ENCODE data around the gene MEX3D.

Gene MEX3D

DNA sequence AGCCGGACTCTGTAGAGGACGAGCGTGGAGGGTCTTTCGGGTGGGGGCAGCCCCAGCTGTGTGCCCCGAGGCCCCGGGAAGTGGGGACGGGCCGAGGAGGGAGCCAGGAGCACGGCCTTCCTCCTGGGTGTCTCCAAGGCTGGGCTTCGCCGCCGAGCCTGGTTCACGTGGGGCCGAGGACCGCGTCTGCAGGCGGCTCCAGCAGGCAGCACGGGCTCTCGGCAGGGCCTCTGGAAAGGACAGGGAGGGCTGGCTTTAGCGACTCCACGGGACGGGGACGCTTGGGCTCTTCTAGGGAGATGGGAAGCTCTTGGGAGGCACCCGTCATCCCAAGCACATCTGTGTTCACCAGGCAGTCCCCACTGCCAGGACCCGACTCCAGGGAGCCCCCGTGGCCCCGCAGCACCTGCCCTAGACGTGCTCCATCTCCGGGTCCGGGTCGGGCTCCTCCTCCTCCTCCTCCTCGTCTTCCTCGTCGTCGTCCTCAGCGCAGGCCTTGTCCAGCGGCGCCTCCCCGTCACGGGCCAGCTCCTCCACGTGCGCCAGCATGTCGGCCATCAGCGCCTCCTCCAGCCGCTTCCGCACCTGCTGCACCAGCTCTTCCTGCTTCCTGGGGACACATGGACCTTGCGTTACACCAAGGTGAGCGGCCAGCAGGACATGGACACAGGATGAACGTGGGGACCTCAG lies 9.9 kb upstream of the MEX3D start:
- Mint-ChIP-seq H3K36me3 (ENCODE audit: low read depth) (peaks cover 37% of the 10 kb centered on the region), H3K27me3 (ENCODE audit: low read depth, poor library complexity) (peaks cover 3% of the 10 kb centered on the region), H3K4me1 (peaks cover 6% of the 10 kb centered on the region), H3K4me3 (no peak overlapping the region), H3K27ac (peak overlapping the region; percentile 71), H3K9me3 (no peaks in the 10 kb centered on the region)
- no peak for DNase-seq
- TF ChIP-seq, protein P1, sequence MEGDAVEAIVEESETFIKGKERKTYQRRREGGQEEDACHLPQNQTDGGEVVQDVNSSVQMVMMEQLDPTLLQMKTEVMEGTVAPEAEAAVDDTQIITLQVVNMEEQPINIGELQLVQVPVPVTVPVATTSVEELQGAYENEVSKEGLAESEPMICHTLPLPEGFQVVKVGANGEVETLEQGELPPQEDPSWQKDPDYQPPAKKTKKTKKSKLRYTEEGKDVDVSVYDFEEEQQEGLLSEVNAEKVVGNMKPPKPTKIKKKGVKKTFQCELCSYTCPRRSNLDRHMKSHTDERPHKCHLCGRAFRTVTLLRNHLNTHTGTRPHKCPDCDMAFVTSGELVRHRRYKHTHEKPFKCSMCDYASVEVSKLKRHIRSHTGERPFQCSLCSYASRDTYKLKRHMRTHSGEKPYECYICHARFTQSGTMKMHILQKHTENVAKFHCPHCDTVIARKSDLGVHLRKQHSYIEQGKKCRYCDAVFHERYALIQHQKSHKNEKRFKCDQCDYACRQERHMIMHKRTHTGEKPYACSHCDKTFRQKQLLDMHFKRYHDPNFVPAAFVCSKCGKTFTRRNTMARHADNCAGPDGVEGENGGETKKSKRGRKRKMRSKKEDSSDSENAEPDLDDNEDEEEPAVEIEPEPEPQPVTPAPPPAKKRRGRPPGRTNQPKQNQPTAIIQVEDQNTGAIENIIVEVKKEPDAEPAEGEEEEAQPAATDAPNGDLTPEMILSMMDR (IDR thresholded peaks at IDR 0.05), result no peak

DNA sequence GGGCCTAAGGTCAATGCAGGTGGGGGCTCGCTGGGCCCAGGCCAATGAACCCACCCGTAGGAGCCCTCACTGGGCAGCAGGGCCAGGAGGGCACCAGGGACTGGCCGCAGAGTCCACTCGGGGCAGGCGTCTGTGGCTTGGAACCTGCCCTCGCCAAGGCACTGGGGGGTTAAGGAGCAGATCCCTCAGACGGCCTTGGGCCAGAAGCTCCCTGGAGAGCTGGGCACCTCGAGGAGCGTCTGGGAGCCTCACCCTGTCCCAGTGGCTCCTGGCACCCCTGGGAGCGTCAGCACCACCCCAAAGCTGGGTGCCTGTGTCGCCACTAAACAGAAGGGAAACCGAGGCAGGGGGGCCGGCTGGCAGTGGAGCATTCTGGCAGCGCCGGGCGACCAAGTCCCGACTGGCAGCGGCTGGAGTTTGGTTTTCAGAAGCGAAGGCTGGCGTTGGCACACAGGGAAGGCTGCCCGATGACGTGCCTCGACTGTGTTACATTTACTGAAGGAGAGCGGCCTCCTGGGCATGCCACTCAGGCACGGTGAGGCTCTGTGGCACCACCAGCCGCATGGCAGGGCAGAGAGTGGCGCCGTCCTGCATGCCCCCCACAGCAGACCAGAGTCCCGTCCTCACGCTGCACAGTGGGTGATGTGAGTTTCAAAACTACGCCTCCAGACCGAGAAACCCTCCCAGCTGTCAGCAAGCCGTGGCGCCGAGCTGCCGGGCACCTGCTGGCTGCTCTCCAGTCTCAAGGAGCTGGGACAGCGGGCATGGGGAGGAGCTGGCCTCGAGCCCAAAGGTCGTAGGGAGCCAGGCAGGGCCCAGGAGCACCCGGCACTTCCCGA lies 9.2 kb upstream of the MEX3D start:
- no peak overlapping the region for H3K27ac Mint-ChIP-seq
- DNase-seq, result no peak
- TF ChIP-seq, protein P1 (IDR thresholded peaks at IDR 0.05), result no peak
- H3K4me1 Mint-ChIP-seq, result peaks cover 6% of the 10 kb centered on the region
- peaks cover 32% of the 10 kb centered on the region for H3K36me3 Mint-ChIP-seq (ENCODE audit: low read depth)
- no peak overlapping the region for H3K4me3 Mint-ChIP-seq
- H3K9me3 Mint-ChIP-seq, result no peaks in the 10 kb centered on the region
- H3K27me3 Mint-ChIP-seq (ENCODE audit: low read depth, poor library complexity), result peaks cover 3% of the 10 kb centered on the region

DNA sequence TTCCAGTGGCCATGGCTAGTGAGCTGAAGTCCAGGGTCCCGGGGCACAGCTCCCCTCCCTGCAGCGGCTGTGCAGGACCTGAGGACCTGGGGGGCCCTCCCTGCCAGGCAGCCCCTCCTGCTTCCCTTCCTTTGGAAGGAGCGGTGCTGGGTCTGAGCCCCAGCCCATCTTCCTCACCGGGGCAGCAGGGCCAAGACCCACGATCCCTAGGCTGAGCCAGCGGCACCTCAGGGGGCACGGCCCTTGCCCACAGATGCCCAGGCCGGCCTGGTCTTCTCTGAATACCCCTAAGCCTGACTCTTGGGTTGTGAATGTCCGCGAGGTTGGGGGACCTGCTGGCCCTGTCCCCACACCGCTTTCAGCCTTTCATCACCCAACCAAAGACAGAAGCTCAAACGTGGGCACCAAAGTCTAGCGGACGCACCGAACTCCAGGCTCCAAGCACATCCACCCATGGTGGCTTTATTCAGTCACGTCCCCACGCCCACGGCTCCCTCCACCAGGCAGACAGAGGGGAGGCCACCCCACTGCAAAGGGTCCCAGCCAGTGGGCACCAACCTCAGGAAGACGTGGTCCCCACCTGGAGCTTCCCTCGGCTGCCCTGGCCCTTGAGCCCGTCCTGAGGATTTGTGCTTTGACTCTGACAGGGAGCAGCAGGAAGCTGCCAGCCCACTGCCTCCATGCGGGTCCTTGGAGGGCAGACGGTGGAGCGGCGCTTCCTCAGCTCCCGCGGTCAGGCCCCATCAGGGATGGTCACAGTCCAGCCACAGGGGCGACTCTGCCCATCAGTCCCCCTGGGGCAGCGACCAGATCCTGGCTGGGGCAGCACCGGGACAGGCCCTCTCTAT lies 8.3 kb upstream of the MEX3D start:
- DNase-seq, result no peak
- H3K36me3 Mint-ChIP-seq (ENCODE audit: low read depth), result peaks cover 24% of the 10 kb centered on the region
- H3K27ac Mint-ChIP-seq, result peak overlapping the region; percentile 64
- no peak overlapping the region for H3K4me3 Mint-ChIP-seq
- H3K27me3 Mint-ChIP-seq (ENCODE audit: low read depth, poor library complexity), result peaks cover 5% of the 10 kb centered on the region
- TF ChIP-seq, protein P1 (IDR thresholded peaks at IDR 0.05), result no peak
- H3K9me3 Mint-ChIP-seq, result no peaks in the 10 kb centered on the region
- H3K4me1 Mint-ChIP-seq, result peaks cover 6% of the 10 kb centered on the region

DNA sequence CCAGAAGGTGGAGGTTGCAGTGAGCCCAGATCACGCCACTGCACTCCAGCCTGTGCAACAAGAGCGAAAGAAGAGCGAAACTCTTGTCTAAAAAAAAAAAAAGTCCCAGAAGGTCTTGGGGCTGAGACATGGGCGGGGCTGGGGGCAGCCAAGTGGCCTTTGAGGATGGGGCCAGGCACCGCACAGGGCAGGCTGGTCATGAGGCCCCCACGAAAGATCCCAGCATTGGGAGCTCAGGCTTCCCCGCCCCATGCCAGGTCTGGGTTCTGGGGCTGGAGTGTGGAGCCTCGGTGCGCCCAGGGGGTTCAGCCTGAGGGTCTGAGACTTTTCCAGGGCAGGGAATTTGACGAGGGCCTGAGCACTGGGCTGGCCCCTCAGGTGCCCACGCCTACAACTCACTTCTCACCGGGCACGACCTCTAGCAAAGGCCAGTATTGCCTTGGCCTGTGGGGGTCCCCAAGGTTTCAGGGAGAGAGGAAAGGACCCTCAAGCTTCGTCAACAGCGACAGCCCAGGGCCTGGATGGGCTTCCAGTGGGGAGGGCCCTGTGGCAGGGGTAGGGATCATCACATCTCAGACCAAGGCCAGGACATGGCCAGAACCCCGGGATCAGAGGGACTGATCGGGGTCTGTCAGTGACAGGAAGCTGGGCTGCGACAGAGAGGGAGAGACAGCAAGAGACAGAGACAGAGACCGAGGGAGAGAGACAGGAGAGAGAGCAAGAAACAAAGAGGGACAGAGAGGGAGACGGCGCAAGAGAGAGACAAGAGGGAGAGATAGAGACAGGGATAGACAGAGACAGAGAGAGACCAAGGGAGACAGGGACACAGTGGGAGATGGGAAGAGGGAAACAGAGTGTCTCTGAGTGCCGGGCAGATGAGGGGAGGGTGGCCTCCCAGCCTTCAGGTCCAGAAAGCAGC lies 7.5 kb upstream of the MEX3D start:
- peaks cover 7% of the 10 kb centered on the region for H3K27me3 Mint-ChIP-seq (ENCODE audit: low read depth, poor library complexity)
- peak overlapping the region; percentile 97 for H3K27ac Mint-ChIP-seq
- H3K4me1 Mint-ChIP-seq, result peaks cover 7% of the 10 kb centered on the region
- peaks cover 18% of the 10 kb centered on the region for H3K36me3 Mint-ChIP-seq (ENCODE audit: low read depth)
- H3K9me3 Mint-ChIP-seq, result peaks cover under 1% of the 10 kb centered on the region
- no peak for DNase-seq
- no peak overlapping the region for H3K4me3 Mint-ChIP-seq
- TF ChIP-seq, protein P1 (IDR thresholded peaks at IDR 0.05), result no peak

Measured in nephron progenitor cell (in vitro differentiated cells).